ENCODE data around the gene HIKESHI. TPM values are rescaled to one million over a fixed set of nuclear protein-coding genes. Genes with fewer than 3 reads are reported as not detected.

The HIKESHI gene
- total and polyA plus RNA-seq, 2 of the 13 experiments (the other 11 are each of a cell fraction or from before 2014, with no cell fraction given): 67.8 to 74.8 TPM

GRCh38 chr11:86302092-86302793 is at the start of gene HIKESHI (continued):
- TF ChIP-seq, protein P1, sequence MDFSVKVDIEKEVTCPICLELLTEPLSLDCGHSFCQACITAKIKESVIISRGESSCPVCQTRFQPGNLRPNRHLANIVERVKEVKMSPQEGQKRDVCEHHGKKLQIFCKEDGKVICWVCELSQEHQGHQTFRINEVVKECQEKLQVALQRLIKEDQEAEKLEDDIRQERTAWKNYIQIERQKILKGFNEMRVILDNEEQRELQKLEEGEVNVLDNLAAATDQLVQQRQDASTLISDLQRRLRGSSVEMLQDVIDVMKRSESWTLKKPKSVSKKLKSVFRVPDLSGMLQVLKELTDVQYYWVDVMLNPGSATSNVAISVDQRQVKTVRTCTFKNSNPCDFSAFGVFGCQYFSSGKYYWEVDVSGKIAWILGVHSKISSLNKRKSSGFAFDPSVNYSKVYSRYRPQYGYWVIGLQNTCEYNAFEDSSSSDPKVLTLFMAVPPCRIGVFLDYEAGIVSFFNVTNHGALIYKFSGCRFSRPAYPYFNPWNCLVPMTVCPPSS (IDR thresholded peaks at IDR 0.05): no peak
- no peak for TF ChIP-seq RFXANK (CRISPR knock-in tag; IDR thresholded peaks at IDR 0.05)
- TF ChIP-seq, protein P2, sequence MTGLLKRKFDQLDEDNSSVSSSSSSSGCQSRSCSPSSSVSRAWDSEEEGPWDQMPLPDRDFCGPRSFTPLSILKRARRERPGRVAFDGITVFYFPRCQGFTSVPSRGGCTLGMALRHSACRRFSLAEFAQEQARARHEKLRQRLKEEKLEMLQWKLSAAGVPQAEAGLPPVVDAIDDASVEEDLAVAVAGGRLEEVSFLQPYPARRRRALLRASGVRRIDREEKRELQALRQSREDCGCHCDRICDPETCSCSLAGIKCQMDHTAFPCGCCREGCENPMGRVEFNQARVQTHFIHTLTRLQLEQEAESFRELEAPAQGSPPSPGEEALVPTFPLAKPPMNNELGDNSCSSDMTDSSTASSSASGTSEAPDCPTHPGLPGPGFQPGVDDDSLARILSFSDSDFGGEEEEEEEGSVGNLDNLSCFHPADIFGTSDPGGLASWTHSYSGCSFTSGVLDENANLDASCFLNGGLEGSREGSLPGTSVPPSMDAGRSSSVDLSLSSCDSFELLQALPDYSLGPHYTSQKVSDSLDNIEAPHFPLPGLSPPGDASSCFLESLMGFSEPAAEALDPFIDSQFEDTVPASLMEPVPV (CRISPR knock-in tag; IDR thresholded peaks at IDR 0.05): no peak
- no peak for TF ChIP-seq KLF6 (CRISPR knock-in tag; IDR thresholded peaks at IDR 0.05)
- TF ChIP-seq JARID2 (CRISPR knock-in tag; IDR thresholded peaks at IDR 0.05; ENCODE audit: insufficient replicate concordance): no peak
- TF ChIP-seq, protein P3, sequence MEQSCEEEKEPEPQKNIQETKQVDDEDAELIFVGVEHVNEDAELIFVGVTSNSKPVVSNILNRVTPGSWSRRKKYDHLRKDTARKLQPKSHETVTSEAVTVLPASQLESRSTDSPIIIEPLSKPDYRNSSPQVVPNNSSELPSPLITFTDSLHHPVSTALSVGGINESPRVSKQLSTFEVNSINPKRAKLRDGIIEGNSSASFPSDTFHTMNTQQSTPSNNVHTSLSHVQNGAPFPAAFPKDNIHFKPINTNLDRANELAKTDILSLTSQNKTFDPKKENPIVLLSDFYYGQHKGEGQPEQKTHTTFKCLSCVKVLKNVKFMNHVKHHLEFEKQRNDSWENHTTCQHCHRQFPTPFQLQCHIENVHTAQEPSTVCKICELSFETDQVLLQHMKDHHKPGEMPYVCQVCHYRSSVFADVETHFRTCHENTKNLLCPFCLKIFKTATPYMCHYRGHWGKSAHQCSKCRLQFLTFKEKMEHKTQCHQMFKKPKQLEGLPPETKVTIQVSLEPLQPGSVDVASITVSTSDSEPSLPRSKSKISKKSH (CRISPR knock-in tag; IDR thresholded peaks at IDR 0.05; ENCODE audit: borderline replicate concordance): peak; percentile 58; the same call in 1 of the 2 replicates
- TF ChIP-seq, protein P4, sequence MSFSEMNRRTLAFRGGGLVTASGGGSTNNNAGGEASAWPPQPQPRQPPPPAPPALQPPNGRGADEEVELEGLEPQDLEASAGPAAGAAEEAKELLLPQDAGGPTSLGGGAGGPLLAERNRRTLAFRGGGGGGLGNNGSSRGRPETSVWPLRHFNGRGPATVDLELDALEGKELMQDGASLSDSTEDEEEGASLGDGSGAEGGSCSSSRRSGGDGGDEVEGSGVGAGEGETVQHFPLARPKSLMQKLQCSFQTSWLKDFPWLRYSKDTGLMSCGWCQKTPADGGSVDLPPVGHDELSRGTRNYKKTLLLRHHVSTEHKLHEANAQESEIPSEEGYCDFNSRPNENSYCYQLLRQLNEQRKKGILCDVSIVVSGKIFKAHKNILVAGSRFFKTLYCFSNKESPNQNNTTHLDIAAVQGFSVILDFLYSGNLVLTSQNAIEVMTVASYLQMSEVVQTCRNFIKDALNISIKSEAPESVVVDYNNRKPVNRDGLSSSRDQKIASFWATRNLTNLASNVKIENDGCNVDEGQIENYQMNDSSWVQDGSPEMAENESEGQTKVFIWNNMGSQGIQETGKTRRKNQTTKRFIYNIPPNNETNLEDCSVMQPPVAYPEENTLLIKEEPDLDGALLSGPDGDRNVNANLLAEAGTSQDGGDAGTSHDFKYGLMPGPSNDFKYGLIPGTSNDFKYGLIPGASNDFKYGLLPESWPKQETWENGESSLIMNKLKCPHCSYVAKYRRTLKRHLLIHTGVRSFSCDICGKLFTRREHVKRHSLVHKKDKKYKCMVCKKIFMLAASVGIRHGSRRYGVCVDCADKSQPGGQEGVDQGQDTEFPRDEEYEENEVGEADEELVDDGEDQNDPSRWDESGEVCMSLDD (CRISPR knock-in tag; IDR thresholded peaks at IDR 0.05; ENCODE audit: borderline replicate concordance): no peak
- no peak for TF ChIP-seq HMG20A (CRISPR knock-in tag; IDR thresholded peaks at IDR 0.05; ENCODE audit: borderline replicate concordance)
- peak; percentile 52; the same call in 1 of the 2 replicates for TF ChIP-seq REPIN1 (CRISPR knock-in tag; IDR thresholded peaks at IDR 0.05; ENCODE audit: borderline replicate concordance, low read depth)
- no peak for TF ChIP-seq NBN (conservative IDR thresholded peaks at IDR 0.05)
- no peak for TF ChIP-seq ZNF276 (CRISPR knock-in tag; IDR thresholded peaks at IDR 0.05; ENCODE audit: low read depth)
- TF ChIP-seq ZNF121 (CRISPR knock-in tag; IDR thresholded peaks at IDR 0.05): no peak
- TF ChIP-seq PAWR (CRISPR knock-in tag; IDR thresholded peaks at IDR 0.05; ENCODE audit: borderline replicate concordance): no peak
- TF ChIP-seq MAZ (IDR thresholded peaks at IDR 0.05; ENCODE audit: borderline replicate concordance, low read depth, low read length): peak; percentile 66; the same call in 1 of the 2 replicates
- TF ChIP-seq MAZ (CRISPR knock-in tag; IDR thresholded peaks at IDR 0.05; ENCODE audit: low read depth): peak; percentile 78; the same call in 1 of the 2 replicates
- TF ChIP-seq TCF7L2 (IDR thresholded peaks at IDR 0.05; ENCODE audit: low read depth, low read length): no peak
- no peak for TF ChIP-seq MAFF (IDR thresholded peaks at IDR 0.05; ENCODE audit: low read depth, low read length)
- TF ChIP-seq, protein P5, sequence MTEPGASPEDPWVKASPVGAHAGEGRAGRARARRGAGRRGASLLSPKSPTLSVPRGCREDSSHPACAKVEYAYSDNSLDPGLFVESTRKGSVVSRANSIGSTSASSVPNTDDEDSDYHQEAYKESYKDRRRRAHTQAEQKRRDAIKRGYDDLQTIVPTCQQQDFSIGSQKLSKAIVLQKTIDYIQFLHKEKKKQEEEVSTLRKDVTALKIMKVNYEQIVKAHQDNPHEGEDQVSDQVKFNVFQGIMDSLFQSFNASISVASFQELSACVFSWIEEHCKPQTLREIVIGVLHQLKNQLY (CRISPR knock-in tag; IDR thresholded peaks at IDR 0.05): 0 out of 2 replicates have a peak, but pooled peaks have one; percentile 40
- no peak for TF ChIP-seq NFATC3 (CRISPR knock-in tag; IDR thresholded peaks at IDR 0.05)
- TF ChIP-seq ZNF205 (CRISPR knock-in tag; IDR thresholded peaks at IDR 0.05): 0 out of 2 replicates have a peak, but pooled peaks have one; percentile 18

Measured in HepG2 (cell line).